ENCODE data around the gene CYRIA. TPM values are rescaled to one million over a fixed set of nuclear protein-coding genes. Genes with fewer than 3 reads are reported as not detected.
A peak's percentile ranks its signal among the peaks of the same experiment; 100 is the strongest.

CYRIA gene
- total RNA-seq, 4 donors from 2014 or later: 3.3 to 8.0 (median 4.5) TPM

DNA sequence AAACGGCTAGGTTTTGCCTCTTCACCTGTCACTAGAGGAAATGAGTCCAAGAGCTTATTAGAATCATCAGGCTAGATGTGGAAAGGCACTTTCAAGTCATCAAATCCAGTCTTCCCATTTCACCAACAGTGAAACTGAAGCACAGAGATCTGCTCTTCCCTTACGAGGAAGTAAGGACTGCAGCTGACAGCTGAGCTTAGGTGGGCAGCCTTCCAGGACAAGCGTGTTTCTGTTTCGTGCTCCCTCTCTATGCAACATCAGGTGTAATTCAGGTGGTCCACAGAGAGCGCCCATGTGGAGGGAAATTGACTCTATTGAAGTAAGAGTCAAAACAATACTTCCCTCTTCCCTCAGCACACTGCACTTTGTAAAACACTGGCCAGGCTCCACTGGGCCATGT, 5.5 kb downstream of the CYRIA start:
- Histone ChIP-seq H3K9me3 (no peaks in the 10 kb centered on the region), H3K4me1 (peaks cover 67 to 74% of the 10 kb centered on the region in 2 donors), H3K27ac (peak overlapping the region in 3 of 4 donors; percentile 31 to 88 (median 82)), H3K4me3 (no peak overlapping the region), H3K27me3 (no peaks in the 10 kb centered on the region), H3K36me3 (no peaks in the 10 kb centered on the region)
- intact Hi-C loops (cut with DNase I; ENCODE audit: low total_unique reads): loop anchor here (5.0 kb wide), 1 partner anchor 33 kb away; no protein-coding TSS in a partner anchor
- DNase-seq: peak in 1 of 2 donors; percentile 23
- in situ Hi-C loops (cut with MboI; ENCODE audit: low sequenced_read_pairs in 4 of 4): no loop called here
- ATAC-seq: no peak
- TF ChIP-seq CTCF (IDR thresholded peaks at IDR 0.05 in 4 of 5, conservative IDR thresholded peaks at IDR 0.05 in 1 of 5): no peak
- no peak for TF ChIP-seq POLR2A (IDR thresholded peaks at IDR 0.05)

DNA sequence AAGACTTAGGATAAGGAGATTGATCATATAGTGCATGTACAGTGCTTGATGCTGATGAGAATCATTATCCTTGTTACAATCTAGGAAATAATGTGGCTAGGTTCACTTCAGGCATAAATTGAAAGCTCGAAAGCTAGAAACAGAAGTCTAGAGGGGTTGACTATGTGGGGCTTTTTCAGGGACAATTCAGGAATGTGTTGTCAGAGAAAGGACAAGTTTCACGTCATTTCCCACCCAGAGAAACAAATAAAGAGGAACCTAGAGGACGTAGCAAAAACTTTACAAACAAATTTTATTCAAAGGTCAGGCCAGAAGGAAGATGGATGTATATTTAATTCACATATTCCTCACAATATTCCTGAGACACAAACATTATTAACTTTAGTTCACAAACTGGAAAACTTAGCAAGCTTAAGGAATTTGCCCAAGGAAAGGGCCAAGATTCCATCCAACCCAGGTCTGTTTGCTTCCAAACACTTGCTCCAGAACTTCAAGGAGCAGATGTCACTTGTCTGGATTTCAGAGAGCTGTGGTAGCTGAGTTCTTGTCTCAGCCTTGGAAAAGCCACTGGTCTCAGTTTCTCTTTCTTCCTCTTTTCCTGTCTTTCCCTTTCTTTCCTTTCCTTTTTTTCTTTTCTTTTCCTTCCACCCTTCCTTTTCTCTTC, 7.4 kb downstream of the CYRIA start:
- Histone ChIP-seq H3K4me1 (peaks cover 71 to 77% of the 10 kb centered on the region in 2 donors), H3K4me3 (no peak overlapping the region), H3K36me3 (no peaks in the 10 kb centered on the region), H3K9me3 (no peaks in the 10 kb centered on the region), H3K27ac (peak overlapping the region; percentile 82 to 90 (median 88)), H3K27me3 (no peaks in the 10 kb centered on the region)
- no peak for ATAC-seq
- in situ Hi-C loops (cut with MboI; ENCODE audit: low sequenced_read_pairs in 4 of 4): no loop called here
- TF ChIP-seq POLR2A (IDR thresholded peaks at IDR 0.05) (peak in 1 of 2 donors; percentile 6), CTCF (IDR thresholded peaks at IDR 0.05 in 4 of 5, conservative IDR thresholded peaks at IDR 0.05 in 1 of 5) (no peak)
- DNase-seq: no peak
- intact Hi-C loops (cut with DNase I; ENCODE audit: low total_unique reads): no loop called here

GRCh38 chr2:16657671-16658070, 8.0 kb downstream of the CYRIA start:
- no peak for TF ChIP-seq CTCF (IDR thresholded peaks at IDR 0.05 in 4 of 5, conservative IDR thresholded peaks at IDR 0.05 in 1 of 5)
- no peak for TF ChIP-seq POLR2A (IDR thresholded peaks at IDR 0.05)
- in situ Hi-C loops (cut with MboI; ENCODE audit: low sequenced_read_pairs in 4 of 4): no loop called here
- peaks cover 71 to 82% of the 10 kb centered on the region in 2 donors for H3K4me1 ChIP-seq

GRCh38 chr2:16656784-16657391, 8.7 kb downstream of the CYRIA start:
- intact Hi-C loops (cut with DNase I; ENCODE audit: low total_unique reads): loop anchor here (1.0 kb wide), 1 partner anchor 70 kb away; no protein-coding TSS in a partner anchor
- peak; percentile 91 to 94 for ATAC-seq
- Histone ChIP-seq H3K4me1 (peaks cover 78 to 90% of the 10 kb centered on the region in 2 donors), H3K27me3 (no peaks in the 10 kb centered on the region), H3K36me3 (no peaks in the 10 kb centered on the region), H3K9me3 (no peaks in the 10 kb centered on the region), H3K4me3 (peak overlapping the region; percentile 0 to 23 (median 16)), H3K27ac (peak overlapping the region; percentile 82 to 90 (median 88))
- in situ Hi-C loops (cut with MboI; ENCODE audit: low sequenced_read_pairs in 4 of 4): no loop called here
- DNase-seq: peak; percentile 91 to 96
- TF ChIP-seq POLR2A (IDR thresholded peaks at IDR 0.05): peak in 1 of 2 donors; percentile 37
- TF ChIP-seq CTCF (IDR thresholded peaks at IDR 0.05 in 4 of 5, conservative IDR thresholded peaks at IDR 0.05 in 1 of 5): no peak

More at GRCh38 chr2:16657671-16658070, 8.0 kb downstream of the CYRIA start:
- H3K27ac ChIP-seq: peak overlapping the region; percentile 82 to 90 (median 88)
- ATAC-seq: no peak
- intact Hi-C loops (cut with DNase I; ENCODE audit: low total_unique reads): loop anchor here (1.0 kb wide), 1 partner anchor 70 kb away; no protein-coding TSS in a partner anchor
- peak overlapping the region in 1 of 4 donors; percentile 0 for H3K4me3 ChIP-seq
- no peaks in the 10 kb centered on the region for H3K9me3 ChIP-seq
- no peaks in the 10 kb centered on the region for H3K27me3 ChIP-seq
- DNase-seq: no peak
- H3K36me3 ChIP-seq: no peaks in the 10 kb centered on the region
